IPS-20b (cell line): ENCODE data around the gene UHRF1.
"Not testable (repeated sequence)": the region's sequence is repeated elsewhere in the genome, so short reads cannot be mapped to it uniquely, and the experiment has no call there.

ENCODE experiments used
- H3K27ac ChIP-seq: one replicate; pipeline ENCODE4 v1.5.1; 2013; ENCODE audit warnings: low read length
- H3K27me3 ChIP-seq: 2 replicates; pipeline ENCODE4 v1.6.1; 2013; ENCODE audit warnings: mild to moderate bottlenecking, low read length, inconsistent platforms; ENCODE audit not compliant: insufficient read depth
- H3K36me3 ChIP-seq: 2 replicates; pipeline ENCODE4 v1.6.1; 2013; ENCODE audit warnings: low read depth, mild to moderate bottlenecking, inconsistent platforms, low read length, moderate library complexity; ENCODE audit not compliant: insufficient read depth
- H3K4me1 ChIP-seq: 2 replicates; pipeline ENCODE4 v1.6.1; 2013; ENCODE audit warnings: mild to moderate bottlenecking, control low read depth, inconsistent platforms, low read length, moderate library complexity; ENCODE audit not compliant: insufficient read depth
- H3K4me3 ChIP-seq: 2 replicates; pipeline ENCODE4 v1.5.1; 2013; ENCODE audit warnings: mild to moderate bottlenecking, low read length, inconsistent platforms
- H3K9ac ChIP-seq: 2 replicates; pipeline ENCODE4 v1.6.1; 2013; ENCODE audit warnings: low read depth, mild to moderate bottlenecking, inconsistent platforms, low read length, moderate library complexity
- H3K9me3 ChIP-seq: 2 replicates; pipeline ENCODE4 v1.6.1; 2013; ENCODE audit warnings: mild to moderate bottlenecking, low read depth, low read length, inconsistent platforms; ENCODE audit not compliant: insufficient read depth

The UHRF1 gene

DNA sequence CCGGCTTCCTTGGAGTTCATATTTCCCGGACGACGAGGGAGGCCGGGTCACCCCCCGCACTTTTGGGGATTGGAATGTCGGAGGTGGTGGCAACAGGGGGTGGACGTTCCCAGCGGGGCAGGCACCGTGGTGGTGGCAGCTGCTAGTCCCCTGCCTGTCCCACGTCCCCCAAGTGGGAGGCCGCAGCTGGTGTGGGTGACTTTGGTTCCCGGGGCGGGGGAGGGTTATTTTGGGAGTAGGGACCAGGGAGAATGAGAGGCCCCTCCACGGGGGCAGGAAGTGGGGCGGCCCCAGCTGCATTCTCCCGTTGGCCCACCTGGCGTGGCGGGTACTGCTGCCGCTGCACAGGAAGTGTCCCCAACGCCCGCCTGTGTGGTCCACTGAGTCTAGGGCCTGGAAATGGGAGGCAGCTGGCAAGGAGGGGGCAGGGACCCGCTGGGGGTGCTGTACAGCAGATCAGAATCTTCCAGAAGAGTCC, 30.8 kb upstream of the UHRF1 start:
- no peak overlapping the region for H3K4me3 ChIP-seq
- H3K36me3 ChIP-seq: no peaks in the 10 kb centered on the region
- peak overlapping the region; percentile 24 for H3K27ac ChIP-seq
- H3K27me3 ChIP-seq: no peaks in the 10 kb centered on the region
- H3K4me1 ChIP-seq: peaks cover 6% of the 10 kb centered on the region; the same call in 1 of the 2 replicates
- peak overlapping the region; percentile 41; the same call in 1 of the 2 replicates for H3K9ac ChIP-seq
- no peaks in the 10 kb centered on the region for H3K9me3 ChIP-seq

DNA sequence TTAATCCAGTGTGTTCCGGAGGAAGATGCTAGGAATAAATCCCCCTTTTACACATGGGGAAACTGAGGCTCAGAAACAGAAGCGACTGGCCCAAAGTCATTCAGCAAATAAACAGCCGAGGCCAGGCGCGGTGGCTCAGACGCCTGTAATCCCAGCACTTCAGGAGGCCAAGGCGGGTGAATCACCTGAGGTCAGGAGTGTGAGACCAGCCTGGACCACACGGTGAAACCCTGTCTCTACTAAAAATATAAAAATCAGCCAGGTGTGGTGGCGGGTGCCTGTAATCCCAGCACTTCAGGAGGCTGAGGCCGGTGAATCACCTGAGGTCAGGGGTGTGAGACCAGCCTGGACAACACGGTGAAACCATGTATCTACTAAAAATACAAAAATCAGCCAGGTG, 30.3 kb upstream of the UHRF1 start:
- Histone ChIP-seq H3K27ac (no peak overlapping the region), H3K36me3 (no peaks in the 10 kb centered on the region), H3K27me3 (no peaks in the 10 kb centered on the region), H3K9ac (no peak overlapping the region), H3K4me1 (peaks cover 6% of the 10 kb centered on the region; the same call in 1 of the 2 replicates), H3K9me3 (no peaks in the 10 kb centered on the region), H3K4me3 (no peak overlapping the region)

DNA sequence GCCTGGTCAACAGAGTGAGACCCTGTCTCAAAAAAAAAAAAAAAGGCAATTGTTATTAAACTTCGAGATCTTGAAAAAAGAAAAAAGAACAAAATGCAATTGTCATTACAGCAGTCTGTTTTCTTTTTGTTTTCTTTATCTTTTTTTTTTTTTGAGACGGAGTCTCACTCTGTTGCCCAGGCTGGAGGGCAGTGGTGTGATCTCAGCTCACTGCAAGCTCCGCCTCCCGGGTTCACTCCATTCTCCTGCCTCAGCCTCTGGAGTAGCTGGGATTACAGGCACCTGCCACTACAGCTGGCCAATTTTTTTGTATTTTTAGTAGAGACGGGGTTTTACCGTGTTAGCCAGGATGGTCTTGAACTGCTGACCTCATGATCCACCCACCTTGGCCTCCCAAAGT, 26.4 kb upstream of the UHRF1 start:
- not testable (repeated sequence) for H3K36me3 ChIP-seq, H3K27ac ChIP-seq, H3K27me3 ChIP-seq, H3K9ac ChIP-seq, H3K4me1 ChIP-seq, H3K4me3 ChIP-seq, H3K9me3 ChIP-seq

GRCh38 chr19:4884993-4885392, 24.3 kb upstream of the UHRF1 start:
- H3K9me3 ChIP-seq, H3K36me3 ChIP-seq, H3K4me1 ChIP-seq, H3K27ac ChIP-seq, H3K4me3 ChIP-seq, H3K9ac ChIP-seq, H3K27me3 ChIP-seq: not testable (repeated sequence)

DNA sequence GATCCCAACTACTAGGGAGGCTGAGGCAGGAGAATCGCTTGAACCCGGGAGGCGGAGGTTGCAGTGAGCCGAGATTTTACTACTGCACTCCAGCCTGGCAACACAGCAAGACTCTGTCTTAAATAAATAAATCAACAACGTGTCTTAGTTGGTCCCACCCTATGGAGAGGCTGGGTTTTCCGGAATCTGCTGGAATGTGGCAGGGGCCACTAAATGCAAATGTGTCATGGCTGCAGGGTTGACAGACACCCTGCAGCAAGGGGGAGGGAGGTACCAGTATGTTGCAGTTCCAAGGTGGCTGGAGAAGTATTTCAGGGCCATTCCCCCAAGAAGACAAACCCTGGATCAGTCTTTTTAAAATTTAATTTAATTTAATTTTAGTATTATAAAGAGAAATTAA, 21.5 kb upstream of the UHRF1 start:
- H3K4me3 ChIP-seq, H3K9me3 ChIP-seq, H3K27ac ChIP-seq, H3K9ac ChIP-seq, H3K4me1 ChIP-seq, H3K36me3 ChIP-seq: not testable (repeated sequence)
- peaks cover 13% of the 10 kb centered on the region for H3K27me3 ChIP-seq

- Histone ChIP-seq H3K4me1 (no peaks in the 10 kb centered on the region), H3K27me3 (peaks cover 13% of the 10 kb centered on the region), H3K9ac (no peak overlapping the region), H3K9me3 (no peaks in the 10 kb centered on the region), H3K36me3 (no peaks in the 10 kb centered on the region), H3K27ac (no peak overlapping the region), H3K4me3 (no peak overlapping the region)
Observed at GRCh38 chr19:4889034-4889815, 20.1 kb upstream of the UHRF1 start.

DNA sequence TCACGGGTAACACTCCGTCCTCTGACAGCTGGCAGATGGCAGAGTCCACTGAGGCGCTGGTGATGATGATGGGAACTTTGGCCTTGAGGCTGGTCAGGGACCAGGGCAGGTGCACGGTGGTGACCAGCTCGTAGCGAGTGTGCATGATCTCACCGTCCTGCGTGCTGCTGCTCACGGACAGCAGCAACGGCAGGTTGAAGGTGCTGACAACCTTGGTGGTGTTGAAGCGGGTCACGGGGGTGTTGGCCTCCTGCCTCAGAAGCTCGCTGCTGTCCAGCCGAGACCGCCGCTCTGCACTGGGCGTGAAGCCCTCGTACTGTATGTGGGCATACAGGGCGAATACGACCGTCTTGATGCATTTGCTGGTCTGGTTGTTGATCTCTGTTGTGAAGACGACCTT, 18.2 kb upstream of the UHRF1 start:
- no peak overlapping the region for H3K9ac ChIP-seq
- no peaks in the 10 kb centered on the region for H3K4me1 ChIP-seq
- no peaks in the 10 kb centered on the region for H3K36me3 ChIP-seq
- H3K27me3 ChIP-seq: peaks cover 23% of the 10 kb centered on the region
- H3K9me3 ChIP-seq: no peaks in the 10 kb centered on the region
- H3K27ac ChIP-seq: no peak overlapping the region
- H3K4me3 ChIP-seq: no peak overlapping the region

DNA sequence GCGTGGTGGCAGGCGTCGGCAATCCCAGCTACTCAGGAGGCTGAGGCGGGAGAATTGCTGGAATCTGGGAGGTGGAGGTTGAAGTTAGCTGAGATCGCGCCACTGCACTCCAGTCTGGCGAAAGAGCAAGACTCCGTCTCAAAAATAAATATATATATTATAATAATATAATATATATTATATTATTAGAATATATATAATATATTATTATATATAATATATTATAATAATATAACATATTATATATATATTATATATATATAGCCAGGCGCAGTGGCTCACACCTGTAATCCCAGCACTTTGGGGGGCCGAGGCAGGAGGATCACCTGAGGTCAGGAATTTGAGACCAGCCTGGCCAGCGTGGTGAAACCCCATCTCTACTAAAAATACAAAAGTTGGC, 16.3 kb upstream of the UHRF1 start:
- not testable (repeated sequence) for H3K4me1 ChIP-seq, H3K36me3 ChIP-seq, H3K27ac ChIP-seq, H3K9ac ChIP-seq, H3K9me3 ChIP-seq, H3K4me3 ChIP-seq
- peaks cover 36% of the 10 kb centered on the region for H3K27me3 ChIP-seq

- H3K27ac ChIP-seq: no peak overlapping the region
Observed at GRCh38 chr19:4896372-4896771, 12.9 kb upstream of the UHRF1 start.

GRCh38 chr19:4897146-4897545, 12.2 kb upstream of the UHRF1 start:
- Histone ChIP-seq H3K27me3 (peaks cover 23% of the 10 kb centered on the region), H3K36me3 (no peaks in the 10 kb centered on the region), H3K27ac (no peak overlapping the region), H3K4me1 (no peaks in the 10 kb centered on the region), H3K9ac (no peak overlapping the region), H3K9me3 (no peaks in the 10 kb centered on the region), H3K4me3 (no peak overlapping the region)

More at GRCh38 chr19:4896372-4896771, 12.9 kb upstream of the UHRF1 start:
- Histone ChIP-seq H3K4me3 (no peak overlapping the region), H3K9me3 (no peaks in the 10 kb centered on the region), H3K27me3 (peaks cover 26% of the 10 kb centered on the region), H3K9ac (no peak overlapping the region), H3K4me1 (no peaks in the 10 kb centered on the region), H3K36me3 (no peaks in the 10 kb centered on the region)

DNA sequence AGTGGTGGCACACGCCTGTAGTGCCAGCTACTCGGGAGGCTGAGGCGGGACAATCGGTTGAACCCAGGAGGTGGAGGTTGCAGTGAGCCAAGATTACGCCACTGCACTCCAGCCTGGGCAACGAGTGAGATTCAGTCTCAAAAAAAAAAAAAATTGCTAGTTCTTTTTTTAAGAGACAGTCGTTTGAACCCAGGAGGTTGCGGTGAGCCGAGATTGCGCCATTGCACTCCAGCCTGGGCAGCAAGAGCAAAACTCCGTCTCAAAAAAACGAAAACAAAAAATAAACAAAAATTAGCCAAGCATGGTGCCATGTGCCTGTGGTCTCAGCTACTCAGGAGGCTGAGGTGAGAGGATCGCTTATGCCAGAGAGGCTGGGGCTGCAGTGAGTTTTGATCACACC, 8.4 kb upstream of the UHRF1 start:
- peaks cover 13% of the 10 kb centered on the region for H3K27me3 ChIP-seq
- H3K9me3 ChIP-seq, H3K4me1 ChIP-seq, H3K27ac ChIP-seq, H3K36me3 ChIP-seq, H3K9ac ChIP-seq, H3K4me3 ChIP-seq: not testable (repeated sequence)

GRCh38 chr19:4902796-4903195, 6.5 kb upstream of the UHRF1 start, which contains the start of gene ARRDC5:
Gene ARRDC5 (minus strand): TSS chr19:4902896. CDS start chr19:4902825, 71 bp downstream.
- no peaks in the 10 kb centered on the region for H3K36me3 ChIP-seq
- H3K9me3 ChIP-seq: no peaks in the 10 kb centered on the region
- no peaks in the 10 kb centered on the region; the same call in 1 of the 2 replicates for H3K4me1 ChIP-seq
- no peak within 1 kb of the TSS for H3K9ac ChIP-seq
- H3K27me3 ChIP-seq: no peaks in the 10 kb centered on the region
- no peak within 1 kb of the TSS for H3K27ac ChIP-seq
- H3K4me3 ChIP-seq: no peak within 1 kb of the TSS
